Stomach (tissue), 4 donors: ENCODE results near the gene POLR2I.

Experiments
- CTCF ChIP-seq, 7 experiments: fragments of 450-650 bp in 4 of 7; fragments of 200-600 bp in 3 of 7; sonication (generic) in 3 of 7; IDR thresholded peaks; one replicate each; pipeline ENCODE4 v1.5.1; 2016 to 2019; ENCODE audit warnings: antibody characterized with exemption in 7 of 7, control low read depth in 2 of 7, mild to moderate bottlenecking in 1 of 7
- EP300 ChIP-seq: sonication (generic); formaldehyde crosslinking; IDR thresholded peaks from one replicate; pipeline ENCODE4 v1.6.1; 2017; ENCODE audit warnings: antibody characterized with exemption
- POLR2A ChIP-seq, 4 donors: fragments of 450-650 bp; IDR thresholded peaks; one replicate each; pipeline ENCODE4 v1.6.1; 2016; ENCODE audit warnings: antibody characterized with exemption in 4 of 4, control low read depth in 2 of 4, mild to moderate bottlenecking in 1 of 4, moderate library complexity in 1 of 4
- POLR2AphosphoS5 ChIP-seq, 3 donors: sonication (generic); formaldehyde crosslinking; IDR thresholded peaks; one replicate each; pipeline ENCODE4 v1.6.1; 2016; ENCODE audit warnings: antibody characterized with exemption in 3 of 3

GRCh38 chr19:36144624-36145023, 29.9 kb upstream of the POLR2I start:
- TF ChIP-seq POLR2AphosphoS5 (IDR thresholded peaks at IDR 0.05) = no peak
- TF ChIP-seq POLR2A (IDR thresholded peaks at IDR 0.05) = no peak
- no peak for TF ChIP-seq CTCF (IDR thresholded peaks at IDR 0.05)
- no peak for TF ChIP-seq EP300
